Measurements from ENCODE around the gene EYA2.

Gene EYA2

DNA sequence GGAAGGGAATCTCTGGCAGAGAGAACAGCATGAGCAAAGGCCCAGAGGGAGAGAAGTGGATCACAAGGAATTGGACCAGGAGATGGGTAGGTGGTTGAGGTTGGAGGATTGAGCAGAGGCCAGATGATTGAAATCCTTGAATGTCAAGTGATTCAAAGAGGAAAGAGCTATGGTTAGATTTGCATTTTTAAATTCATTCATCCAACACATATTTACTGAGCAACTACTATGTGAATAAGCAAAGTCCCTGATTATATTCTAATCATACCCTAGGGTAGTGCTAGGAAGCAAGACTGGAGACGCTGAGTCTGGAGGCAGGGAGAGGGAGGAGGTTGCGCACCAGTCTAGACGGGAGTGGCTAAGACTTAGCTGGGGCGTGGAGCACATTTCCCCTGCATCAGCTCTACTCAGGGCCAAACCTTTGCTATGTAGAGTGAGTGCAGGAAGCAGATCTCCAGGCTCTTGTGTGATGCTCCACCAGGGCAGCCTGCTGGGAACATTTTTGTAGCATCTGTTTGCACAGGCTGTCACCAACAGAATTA is 40.2 kb downstream of the EYA2 start:
- DNase-seq: no peak

DNA sequence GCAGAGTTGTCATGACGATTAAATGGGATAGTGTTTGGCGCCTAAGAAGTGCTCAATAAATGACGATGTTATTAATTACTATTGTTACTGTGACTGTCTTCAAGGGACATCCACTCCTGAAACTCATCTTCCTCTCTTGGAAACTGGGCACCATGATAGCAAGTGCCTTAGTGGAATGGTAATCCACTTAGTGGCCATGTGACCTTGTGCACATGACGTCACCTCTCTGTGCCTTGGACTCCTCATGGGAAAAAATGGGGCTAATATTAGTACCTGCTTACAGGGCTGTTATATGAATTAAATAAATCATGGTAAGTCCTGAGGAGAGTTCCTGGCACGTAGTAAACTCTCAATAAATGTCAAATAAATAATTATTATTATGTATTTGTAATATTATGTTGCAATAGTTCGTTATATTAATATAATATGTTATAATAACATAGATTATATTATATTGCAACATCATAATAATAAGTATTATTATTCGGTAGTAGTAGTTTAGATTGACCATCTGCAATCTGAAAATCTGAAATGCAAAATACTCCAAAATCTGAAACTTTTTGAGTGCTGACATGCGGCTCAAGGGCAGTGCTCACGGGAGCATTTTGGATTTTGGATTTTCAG is 40.9 kb downstream of the EYA2 start:
- no peak for DNase-seq

DNA sequence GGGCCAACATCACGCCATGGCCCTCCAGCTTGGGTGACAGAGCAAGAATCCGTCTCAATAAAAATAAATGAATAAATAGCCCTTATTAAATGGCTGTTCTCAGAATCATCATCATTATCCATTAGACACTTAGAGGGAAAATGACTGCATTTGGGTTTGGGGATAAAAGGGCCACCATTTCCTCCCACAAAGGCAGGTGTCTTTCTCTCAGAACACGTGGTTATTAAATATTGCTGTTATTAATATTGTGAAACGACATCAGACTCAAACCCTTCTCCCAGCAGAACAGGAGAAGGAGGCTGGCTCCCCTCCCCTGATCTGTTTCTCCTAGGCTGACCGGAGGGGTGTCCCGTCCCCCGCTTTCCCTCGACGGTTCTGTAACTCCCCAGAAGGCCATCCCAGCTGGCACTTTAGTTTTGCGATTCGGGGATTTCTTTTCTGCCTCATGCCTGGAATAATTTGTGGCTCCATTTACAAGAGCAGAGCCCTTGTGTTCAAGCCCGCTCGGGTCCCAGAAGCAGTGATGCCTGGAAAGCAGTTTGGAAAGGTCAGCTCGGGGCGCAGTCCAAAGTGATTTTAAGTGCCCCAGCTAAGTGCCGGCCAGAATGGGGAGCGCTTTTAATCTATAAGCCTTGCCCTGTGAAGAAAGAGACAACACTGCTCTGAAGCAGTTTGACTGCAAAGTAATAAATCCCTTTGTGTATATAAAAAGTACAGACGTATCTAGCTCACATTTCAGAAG is 41.9 kb downstream of the EYA2 start:
- DNase-seq: no peak

DNA sequence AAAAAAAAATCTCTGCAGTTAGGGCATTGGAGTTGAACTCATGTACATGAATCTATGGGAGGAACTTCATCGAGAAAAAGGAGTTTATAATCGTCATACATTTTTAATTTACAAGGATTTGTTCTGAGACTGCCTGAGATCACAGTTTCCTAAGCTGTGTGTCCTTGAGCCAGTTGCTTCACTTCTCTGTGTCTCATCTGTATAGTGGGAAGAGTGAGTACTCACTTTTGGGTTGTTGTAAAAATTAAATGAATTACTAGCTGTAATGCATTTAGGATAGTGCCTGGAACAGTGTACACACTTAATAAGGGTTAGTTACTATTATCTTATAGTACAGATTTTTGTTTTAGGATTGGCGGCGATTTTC is 42.5 kb downstream of the EYA2 start:
- DNase-seq: no peak

DNA sequence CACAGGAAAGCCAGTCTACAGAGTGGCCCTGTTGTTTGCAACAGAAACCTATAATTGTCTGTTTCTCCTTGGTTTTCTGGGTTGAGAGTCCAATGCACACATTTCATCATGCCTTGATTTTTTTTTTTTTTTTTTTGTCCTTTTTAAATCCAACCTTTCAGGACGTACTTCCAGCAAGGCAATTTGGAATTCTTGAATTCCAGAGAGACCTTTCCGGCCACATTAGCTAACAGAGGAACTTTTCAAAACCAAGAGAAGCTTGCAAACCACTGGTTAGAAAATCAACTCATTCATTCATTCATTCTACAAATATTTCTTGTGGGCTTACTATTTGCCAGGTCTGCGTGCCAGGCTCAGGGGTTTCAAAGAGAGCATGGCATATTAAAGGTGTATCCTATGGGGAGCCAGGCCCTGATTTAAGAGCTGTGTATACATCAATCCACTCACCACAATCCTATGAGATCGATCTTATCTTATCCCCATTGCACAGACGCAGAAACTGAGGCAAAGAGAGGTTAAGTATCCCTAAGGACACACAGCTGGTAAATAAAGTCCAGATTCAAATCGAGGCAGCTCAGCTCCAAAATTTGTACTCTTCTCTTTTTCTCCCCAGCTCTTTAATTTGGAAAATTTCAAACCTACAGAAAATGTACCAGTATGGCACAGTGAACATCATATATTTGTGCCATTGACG is 43.0 kb downstream of the EYA2 start:
- DNase-seq: no peak

DNA sequence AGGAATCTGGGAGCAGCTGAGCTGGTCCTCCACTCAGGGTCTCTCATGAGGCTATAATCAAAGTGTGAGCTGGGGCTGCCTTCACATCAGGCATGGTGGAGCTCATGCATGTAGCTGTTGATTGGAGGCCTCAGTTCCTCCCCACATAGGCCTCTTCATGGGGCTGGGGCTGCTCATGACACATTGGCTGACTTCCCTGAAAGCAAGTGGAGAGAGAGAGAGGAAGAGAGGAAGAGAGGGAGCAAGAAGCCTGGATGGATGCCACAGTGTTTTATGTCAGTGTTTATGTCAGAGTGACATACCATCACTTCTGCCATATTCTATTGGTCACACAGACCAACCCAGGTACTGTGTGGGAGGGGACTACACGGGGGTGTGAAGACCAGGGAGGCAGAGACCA is 43.8 kb downstream of the EYA2 start:
- DNase-seq: no peak

DNA sequence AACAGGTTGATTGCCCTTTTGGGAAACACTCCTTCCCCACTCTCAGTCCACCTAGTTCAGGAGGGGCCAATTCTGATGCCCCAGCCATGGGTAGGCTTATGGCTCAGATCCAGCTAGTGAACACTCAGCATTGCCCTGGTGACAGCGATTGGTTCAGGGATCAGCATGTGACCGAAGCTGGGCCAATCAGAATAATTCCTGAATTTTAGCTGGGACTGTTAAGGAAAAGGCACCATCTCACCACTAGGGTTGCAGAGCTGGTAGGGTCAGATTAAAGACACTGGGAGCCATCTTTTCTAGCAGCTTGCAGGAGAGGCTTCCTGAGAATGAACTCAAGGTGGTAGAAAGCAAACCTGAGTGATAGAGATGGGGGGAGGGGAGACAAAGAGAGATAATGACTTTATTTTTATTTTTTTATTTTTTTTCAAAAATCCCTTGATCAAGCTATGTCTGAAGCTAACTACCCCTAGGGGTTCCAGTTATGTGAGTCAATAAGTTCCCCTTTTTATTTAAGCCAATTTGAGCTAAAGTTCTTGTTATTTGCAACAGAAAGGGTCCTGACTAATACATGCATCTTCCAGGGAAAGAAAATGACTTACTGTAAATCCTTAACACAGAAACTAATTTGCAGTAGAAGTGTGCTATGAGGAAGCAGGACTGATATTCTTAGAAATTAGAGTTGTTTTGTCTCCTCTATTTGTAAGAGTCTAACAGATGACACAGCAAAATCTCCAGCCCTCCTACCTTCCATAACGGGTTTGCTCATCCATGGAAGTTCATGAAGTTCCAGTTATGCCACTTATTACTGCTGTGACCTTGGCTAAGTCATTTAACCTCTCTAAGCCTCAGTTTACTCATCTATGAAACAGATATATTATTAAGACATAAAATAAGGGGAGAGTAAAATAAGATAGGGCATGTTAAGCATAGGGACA is 44.7 kb downstream of the EYA2 start:
- no peak for DNase-seq

DNA sequence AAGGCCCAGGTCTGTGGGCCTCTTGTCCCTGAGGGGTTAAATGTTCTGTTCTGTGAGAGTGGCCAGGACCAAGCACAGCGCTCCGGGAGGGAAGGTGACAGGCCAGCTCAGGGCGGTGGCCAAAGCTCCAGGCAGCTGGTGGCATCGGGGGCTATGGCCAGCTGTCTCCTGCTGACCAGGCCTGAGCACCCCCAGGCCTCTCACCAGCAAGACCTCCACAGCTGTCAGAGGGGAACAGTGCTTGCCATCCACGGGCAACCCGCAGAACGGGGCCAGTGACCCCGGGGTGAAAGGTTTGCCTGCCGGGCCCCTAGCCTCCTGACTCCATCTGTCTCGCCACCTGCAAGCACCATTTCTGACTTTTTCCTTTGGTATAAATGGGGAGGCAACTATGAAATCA is 46.0 kb downstream of the EYA2 start:
- DNase-seq: no peak

DNA sequence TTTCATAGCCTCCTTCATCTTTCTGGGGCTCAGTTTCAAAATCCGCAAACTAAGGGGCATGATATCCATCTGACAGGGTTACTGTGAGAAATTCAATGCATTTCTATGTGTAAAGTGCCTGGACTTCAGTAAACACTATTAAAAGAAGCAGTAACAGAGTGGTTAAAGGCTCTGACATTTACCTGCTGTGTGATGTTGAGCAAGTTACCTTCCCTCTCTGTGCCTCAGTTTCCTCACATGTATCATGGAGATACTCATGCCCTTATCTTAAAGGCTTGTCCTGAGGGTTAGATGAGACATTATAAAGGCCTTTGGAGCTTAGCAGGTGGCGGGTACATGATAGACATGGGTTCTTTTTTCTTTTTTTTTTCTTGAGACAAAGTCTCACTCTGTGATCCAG is 46.8 kb downstream of the EYA2 start:
- DNase-seq: no peak

DNA sequence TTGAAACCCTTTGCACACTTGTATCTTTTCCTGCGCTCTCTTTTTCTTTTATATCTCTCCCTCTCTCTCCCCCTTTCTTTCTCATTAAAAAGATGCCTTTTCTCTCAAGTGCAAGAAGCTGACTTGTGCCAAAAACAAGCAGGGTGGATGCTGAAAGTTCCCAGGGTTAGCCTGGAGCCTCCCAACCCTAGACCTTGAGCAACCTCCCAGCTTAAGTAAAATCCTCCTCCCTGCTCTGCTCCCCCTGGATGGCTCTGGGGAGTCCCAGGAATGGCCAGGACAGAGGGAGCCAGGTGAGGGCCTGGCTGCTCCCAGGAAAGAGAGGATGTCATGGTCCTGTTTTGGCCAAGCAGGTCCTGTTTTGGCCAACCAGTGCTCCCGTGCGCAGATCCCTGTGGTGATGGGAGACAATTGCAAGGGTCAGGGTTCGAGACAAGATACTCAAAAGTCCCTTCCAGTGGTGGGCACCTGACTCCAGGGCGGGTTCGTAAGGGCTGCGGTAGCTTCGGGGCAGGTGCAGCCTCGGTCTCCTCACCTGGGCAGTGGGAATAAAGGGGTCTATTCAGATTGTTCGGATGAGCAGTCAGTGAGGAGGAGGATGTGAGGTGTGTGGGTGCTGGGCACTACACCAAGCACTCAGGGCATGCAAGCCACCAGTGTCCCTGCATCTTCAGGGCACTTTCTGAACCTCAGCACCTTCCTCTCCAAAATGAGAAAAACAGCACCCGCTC is 49.4 kb downstream of the EYA2 start:
- DNase-seq: no peak

DNA sequence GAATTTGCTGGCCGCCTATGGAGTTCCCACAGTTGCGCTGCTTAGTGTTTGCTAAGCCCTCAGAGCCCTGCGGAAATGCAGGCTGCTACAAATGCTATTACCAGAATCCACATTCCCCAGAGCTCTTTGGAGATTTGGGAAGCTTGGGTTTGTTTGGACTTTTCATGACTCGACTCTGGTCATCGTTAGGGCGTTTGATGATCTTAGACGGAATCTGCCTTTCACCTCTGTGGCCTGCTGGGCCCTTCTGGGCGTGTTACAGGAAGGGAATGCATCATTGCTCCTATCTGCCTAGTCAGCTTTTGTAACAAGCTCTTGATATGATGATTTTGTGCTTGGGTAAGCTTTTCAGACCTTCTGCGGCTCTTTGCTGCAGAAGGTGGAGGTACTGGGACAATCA is 50.8 kb downstream of the EYA2 start:
- DNase-seq: no peak

DNA sequence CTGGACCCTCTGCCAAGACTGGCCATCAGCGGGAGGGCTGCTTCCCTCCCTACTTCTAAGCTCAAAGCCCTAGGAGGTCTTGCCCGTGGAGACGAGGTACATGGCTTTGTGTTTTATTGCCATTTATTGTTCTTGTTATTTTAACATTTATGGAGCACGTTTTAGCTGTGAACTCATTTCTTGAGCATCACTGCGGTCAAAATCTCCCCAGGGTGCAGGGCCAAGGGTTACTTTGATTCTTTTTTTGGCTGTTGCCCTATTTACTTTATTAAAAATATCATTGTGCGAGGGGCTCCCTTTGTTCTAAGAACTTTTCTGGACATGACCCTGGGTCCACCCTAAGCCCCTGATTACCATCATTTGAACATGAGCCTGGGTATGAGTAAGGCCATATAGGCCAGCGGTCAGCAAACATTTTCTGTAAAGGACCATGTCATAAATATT is 51.6 kb downstream of the EYA2 start:
- no peak for DNase-seq

DNA sequence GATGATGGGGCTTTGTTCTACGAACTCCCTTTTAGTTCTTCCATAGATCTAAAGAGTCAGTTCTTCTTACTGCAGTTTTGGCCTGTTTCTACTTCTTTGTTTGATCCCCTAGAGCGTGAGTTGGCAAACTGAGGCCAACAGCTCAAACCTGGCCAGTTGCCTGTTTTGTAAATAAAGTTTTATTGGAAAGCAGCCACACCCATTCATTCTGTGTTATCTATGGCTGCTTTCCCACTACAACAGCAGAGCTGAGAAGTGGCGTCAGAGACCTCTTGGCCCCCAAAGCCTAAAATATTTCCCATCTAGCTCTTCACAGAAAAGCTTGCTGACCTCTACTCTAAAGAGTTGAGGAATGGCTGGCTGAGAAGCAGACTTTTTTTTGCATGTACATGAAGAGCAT is 52.2 kb downstream of the EYA2 start:
- DNase-seq: no peak

DNA sequence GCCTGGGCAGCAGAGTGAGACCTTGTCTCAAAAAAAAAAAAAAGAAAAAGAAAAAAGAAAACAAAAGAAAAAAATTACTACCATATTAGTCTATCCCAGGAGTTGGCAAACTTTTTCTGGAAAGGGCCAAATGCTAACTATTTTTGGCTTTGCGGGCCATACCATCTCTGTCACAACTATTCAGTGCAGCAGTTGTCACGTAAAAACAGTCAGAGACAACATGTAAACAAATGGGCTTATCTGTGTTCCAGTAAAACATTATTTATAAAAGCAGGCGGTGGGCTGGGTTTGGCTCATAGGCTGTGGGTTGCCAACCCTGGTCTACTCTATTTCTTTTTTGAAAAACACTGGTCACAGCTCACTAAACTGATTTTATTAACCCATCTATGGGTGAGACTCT is 53.4 kb downstream of the EYA2 start:
- DNase-seq: no peak

DNA sequence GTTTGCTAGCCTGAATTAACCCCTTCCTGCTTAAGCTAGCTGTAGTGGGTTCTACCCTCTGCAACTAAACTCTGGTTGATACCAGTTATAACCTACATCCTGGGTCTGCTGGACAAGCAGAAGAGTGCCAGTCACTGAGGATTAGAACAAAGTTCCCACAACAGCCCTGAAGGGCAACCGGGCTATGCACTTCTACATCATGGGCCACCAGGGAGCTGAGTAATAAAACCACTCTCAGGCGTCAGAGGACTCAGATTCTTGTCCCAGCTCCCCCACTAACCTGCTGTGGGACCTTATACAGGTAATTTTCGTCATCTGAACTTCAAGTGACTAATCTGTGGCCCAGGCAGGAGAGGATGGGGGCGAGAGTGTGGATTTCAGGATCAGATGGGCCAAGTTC is 56.8 kb downstream of the EYA2 start:
- no peak for DNase-seq

DNA sequence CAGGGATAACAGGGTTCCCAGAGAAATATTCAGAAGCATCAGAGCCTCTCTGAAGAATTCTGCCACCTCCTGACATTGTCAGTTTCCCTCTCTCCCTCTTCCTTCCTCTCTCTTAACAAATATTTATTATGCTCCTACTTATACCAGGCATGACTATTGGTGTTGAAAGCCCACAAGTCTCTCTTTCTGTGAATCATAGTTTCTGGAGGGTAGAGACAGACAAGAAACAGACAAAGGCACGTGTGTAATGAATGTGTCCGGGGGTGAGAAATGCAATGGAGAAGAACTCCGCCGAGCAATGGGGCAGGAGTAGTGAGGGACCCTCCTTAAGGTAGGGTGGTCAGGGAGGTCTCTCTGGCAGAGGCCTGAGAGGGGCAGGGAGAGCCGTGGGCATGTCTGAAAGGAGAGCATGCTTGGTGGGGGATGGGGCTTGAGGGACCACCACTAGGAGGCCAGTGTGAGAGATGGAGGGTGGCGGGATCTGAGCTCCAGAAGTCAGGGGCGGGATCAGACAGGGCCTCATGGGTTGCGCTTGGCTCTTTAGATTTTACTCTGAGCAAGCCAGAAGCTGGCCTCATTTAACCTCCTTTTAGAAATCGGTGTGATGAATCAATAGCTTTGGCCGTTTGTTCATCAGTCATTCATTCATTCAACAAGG is 57.3 kb downstream of the EYA2 start:
- no peak for DNase-seq

DNA sequence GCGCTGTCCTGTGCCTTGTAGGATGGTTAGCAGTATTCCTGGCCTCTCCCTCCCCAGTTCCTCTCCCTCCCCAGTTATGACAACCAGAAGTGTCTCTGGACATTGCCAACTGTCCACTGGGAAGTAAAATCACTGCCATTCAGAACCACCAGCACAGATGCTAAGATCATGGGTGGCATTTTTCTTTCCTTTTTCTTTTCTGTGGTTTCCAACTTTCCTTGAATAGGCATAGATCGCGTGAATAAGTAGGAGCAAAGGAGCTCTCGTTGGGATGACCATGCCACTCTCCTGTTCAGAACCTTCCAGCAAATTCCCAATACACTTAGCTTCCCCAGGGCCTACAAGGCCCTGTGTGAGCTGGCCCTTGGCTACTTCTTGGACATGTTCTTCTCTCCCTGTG is 59.0 kb downstream of the EYA2 start:
- DNase-seq: no peak

DNA sequence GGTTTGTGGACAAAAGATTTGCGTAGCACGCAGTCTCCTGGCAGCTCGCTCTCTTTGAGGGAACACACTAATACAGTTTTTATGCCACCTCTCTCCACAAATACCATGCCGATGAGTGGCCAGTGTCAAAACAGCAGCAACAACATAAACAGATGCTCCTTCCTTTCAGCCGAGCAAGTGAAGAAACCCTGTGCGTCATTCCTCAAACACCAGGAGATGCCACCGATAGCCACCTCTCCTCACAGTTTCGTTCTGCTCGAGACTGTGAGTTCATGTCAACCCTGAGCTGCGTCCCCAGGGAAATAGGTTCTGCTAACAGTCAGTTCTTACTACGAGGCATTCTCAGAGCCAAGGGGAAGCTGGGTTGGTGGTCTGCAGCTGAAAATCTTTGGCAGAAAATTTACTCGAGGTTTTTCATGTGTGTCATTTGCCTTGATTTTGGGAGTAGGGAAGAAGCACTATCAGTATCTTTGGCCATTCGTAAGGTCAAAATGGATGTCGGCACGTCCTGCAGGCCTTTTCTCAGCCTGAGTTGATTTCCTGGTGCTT is 59.9 kb downstream of the EYA2 start:
- no peak for DNase-seq

DNA sequence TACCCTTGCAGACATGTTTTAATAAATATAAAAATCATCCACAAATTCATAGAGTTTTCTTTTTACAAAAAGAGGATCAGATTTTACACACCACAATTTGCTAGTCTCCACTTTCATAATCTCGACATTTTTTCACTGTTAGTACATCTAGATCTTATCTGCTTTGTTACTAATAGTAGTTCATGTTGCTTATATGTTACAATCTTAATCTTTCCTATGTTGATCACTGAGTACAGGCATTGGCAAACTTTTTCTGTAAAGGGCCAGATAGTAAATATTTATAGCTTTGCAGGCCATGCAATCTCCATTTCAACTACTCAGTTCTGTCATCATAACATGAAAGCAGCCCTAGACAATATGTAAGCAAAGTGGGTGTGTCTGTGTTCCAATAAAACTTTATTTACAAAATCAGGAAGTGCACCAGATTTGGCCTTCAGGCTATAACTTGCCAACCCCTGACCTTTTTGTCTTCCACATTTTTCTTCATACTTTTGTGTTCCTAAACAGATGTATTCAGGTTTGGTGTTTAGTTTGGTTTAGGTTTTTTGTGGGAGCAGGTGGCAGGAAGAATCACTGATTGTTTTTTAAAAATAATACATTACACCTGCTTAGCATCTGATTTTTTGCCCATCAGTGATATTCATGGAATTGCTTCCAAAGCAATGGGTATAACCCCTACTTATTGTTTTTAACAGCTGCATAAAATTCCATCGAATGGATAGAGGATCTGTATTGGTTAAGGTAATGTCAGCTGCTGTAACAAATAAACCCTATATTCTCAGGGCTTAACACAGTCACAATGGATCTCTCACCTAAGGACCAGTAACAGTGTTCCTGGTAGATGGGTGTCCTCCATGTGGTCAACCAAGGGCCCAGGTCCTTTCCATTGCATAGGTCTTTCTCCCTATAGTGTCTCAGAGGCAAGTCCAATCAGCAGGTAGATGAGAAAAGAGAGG is 61.2 kb downstream of the EYA2 start:
- DNase-seq: no peak

DNA sequence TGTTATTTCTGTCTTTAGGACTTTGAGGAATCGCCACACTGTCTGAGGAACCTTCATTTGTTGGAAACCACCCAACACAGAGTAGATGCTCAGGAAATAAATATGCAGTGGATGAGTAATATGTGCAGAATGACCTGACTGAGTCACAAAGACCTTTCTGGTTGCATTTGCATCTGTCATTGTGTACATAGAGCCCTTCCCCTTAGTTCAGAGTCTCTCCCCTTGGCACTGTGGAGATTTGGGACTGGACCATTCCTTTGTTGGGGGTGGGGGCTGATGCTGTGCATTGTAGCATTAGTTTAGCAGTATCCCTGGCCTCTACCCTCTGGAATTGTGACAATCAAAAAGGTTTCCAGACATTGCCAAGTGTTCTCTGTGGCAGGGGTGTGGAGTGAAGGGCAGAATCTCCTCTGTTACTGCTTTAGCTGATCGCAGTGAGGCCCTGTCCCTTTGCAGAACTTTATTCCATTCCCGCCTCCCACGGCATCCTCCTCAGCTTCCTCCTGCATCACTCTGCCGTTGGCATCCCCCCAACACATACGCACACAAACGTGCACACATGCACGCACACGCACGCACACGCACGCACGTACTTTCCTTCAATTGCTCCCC is 64.5 kb downstream of the EYA2 start:
- DNase-seq: no peak

Measured in activated T-cell treated with anti-CD3 and anti-CD28 coated beads, Interleukin-2, amount 50 U/mL, for 1 hour (primary cell).